Spinal cord (tissue), 10 donors: ENCODE data around the gene CFAP73. TPM values are rescaled to one million over a fixed set of nuclear protein-coding genes. Genes with fewer than 3 reads are reported as not detected.

Experiments
- DNase-seq, 6 donors: peaks; one replicate each; pipeline versions ENCODE4 v3.0.0 to v3.0.0-alpha.2; 2013 to 2015; ENCODE audit warnings: low spot score in 6 of 6, low read depth in 4 of 6
- H3K27ac ChIP-seq: one replicate; pipeline ENCODE4 v1.5.1; 2013; ENCODE audit warnings: low read depth, low read length, control low read depth
- H3K27me3 ChIP-seq: one replicate; pipeline ENCODE4 v1.6.1; 2013; ENCODE audit warnings: low read length; ENCODE audit not compliant: control insufficient read depth, insufficient read depth
- H3K36me3 ChIP-seq: one replicate; pipeline ENCODE4 v1.6.1; 2013; ENCODE audit warnings: low read length; ENCODE audit not compliant: control insufficient read depth, insufficient read depth
- H3K4me1 ChIP-seq: one replicate; pipeline ENCODE4 v1.6.1; 2013; ENCODE audit warnings: low read length; ENCODE audit not compliant: control insufficient read depth, insufficient read depth
- H3K4me3 ChIP-seq: one replicate; pipeline ENCODE4 v1.5.1; 2013; ENCODE audit warnings: low read depth, low read length, control low read depth
- H3K9me3 ChIP-seq: one replicate; pipeline ENCODE4 v1.6.1; 2013; ENCODE audit warnings: low read length; ENCODE audit not compliant: control insufficient read depth, insufficient read depth
- WGBS: methylation state at CpG from one replicate; pipeline ENCODE4 v1.1.5; 2013; ENCODE audit warnings: missing lambda C conversion rate; ENCODE audit not compliant: insufficient coverage; 5-methylcytosine and 5-hydroxymethylcytosine counted together
- polyA plus RNA-seq, 2 donors: library from polyadenylated mRNA; unstranded; fragments of 120-200 nt; gene quantifications; one replicate each; pipeline ENCODE4 v1.2.1, GENCODE V29; 2013; ENCODE audit not compliant: insufficient read length in 2 of 2
- total RNA-seq, 2 donors: library from RNA; depleted of rRNA in 1 of 2; stranded (reverse); fragments of 120-200 nt in 1 of 2; fragments of >200 nt in 1 of 2; gene quantifications; one replicate each; pipeline versions ENCODE4 v1.2.3 to v1.2.4, GENCODE V29; 2013 to 2014
- donor health status: healthy.

Gene CFAP73
- total and polyA plus RNA-seq, 4 donors = 1.2 to 14.9 (median 10.0) TPM

DNA sequence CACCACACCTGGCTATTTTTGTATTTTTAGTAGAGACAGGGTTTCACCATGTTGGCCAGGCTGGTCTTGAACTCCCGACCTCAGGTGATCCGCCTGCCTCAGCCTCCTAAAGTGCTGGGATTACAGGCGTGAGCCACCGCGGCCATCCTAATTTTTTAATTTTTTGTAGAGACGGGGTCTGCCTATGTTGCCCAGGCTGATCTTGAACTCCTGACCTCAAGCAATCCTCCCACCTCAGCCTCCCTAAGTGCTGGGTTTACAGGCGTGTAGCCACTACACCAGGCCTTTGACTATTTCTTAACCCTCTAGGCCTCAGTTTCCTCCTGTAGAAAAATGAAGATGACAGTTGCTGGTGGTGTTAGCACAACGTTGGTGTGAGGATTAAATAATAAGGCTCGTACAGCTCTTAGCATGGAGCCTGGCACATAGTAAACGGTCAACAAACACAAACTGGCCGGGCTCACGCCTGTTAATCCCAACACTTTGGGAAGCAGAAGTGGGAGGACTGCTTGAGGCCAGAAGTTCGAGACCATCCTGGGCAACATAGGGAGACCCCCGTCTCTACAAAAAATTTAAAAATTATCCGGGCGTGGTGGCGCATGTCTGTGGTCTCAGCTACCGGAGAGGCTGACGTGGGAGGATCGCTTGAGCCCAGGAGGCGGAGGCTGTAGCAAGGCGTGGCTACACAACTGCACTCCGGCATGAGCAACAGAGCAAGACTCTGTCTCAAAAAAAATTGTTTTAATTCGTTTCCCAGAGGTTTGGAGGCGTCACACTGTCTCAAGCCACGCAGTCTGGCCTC, 34.8 kb downstream of the CFAP73 start:
- Histone ChIP-seq H3K4me1 (peaks cover 26% of the 10 kb centered on the region), H3K27ac (peak overlapping the region; percentile 95), H3K27me3 (no peaks in the 10 kb centered on the region), H3K9me3 (no peaks in the 10 kb centered on the region), H3K4me3 (peak overlapping the region; percentile 83), H3K36me3 (peaks cover 29% of the 10 kb centered on the region)
- DNase-seq = no peak
- WGBS = 44% methylated on average over 25 of the region's 26 CpGs

DNA sequence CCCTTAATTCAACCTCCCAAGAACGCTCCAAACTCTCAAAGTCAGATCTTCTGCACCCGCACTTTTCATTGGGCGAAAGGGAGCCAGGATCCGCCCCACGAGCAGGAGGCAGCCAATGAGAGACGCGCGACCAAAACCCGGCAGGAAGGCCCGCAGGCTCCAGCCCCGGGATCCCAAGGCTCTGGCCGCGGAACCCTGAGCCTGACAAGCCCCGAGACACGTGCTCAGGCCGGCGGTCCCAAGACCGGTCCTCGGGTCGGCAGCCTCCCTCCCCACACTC, 35.3 kb downstream of the CFAP73 start:
- peaks cover 26% of the 10 kb centered on the region for H3K36me3 ChIP-seq
- DNase-seq = peak; percentile 75 to 96 (median 84)
- no peaks in the 10 kb centered on the region for H3K9me3 ChIP-seq
- H3K27ac ChIP-seq = peak overlapping the region; percentile 95
- peak overlapping the region; percentile 83 for H3K4me3 ChIP-seq
- no peaks in the 10 kb centered on the region for H3K27me3 ChIP-seq
- 0% methylated on average over 20 of the region's 20 CpGs for WGBS
- peaks cover 26% of the 10 kb centered on the region for H3K4me1 ChIP-seq

DNA sequence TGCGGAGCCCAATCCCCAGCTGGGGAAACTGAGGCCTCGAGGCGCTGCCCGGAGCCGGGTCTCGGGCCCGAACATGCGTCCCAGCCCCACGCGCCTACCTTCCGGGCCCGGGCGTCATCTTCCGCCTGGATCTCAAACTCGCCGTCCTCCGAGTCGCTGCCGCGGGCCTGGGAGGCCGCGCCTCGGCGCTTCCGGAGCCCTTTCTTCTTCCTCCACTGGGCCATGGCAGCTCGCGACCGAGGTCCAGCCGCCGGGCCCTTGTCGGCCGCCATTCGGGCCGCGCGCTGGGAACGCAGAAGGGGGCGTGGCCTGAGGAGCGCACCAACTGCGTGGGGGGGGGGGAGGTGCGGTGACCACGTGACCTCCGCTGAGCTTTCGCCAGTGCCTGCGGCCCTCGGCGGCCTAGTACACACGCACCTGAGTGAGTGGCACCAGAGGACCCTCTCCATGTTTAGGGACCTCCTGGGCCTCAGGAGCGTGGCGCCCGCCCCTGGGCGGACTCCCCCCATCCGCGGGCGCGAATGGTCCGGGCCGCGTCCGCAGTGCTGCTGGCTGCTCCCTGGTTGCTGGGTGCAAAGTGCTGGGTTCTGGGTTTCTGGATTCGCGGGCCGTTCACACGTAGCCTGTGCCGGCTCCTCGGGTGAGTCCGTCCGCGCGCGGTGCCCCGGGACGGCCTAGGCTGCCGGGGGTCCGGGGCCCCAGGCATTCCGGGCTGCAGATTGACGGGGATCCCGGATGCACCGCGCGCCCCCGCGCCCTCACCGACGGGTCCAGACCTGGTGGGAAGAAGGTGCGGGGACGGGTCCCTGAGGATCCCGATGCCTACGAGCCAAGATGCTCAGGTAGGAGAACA, 35.9 kb downstream of the CFAP73 start, which contains the start of the genes DDX54 and RITA1:
DDX54 (minus strand) TSS at position 299 of the 853 bp plus-strand sequence; CDS start at position 272, 27 bp downstream.
RITA1 (plus strand) TSS at position 542 of the 853 bp plus-strand sequence. CDS start 1,026 bp downstream, outside the sequence.
- WGBS = under 1% methylated on average over 89 of the region's 89 CpGs
- H3K4me1 ChIP-seq = peaks cover 26% of the 10 kb centered on the region
- peak within 1 kb of the TSS; percentile 83 for H3K4me3 ChIP-seq
- H3K9me3 ChIP-seq = no peaks in the 10 kb centered on the region
- peak within 1 kb of the TSS; percentile 95 for H3K27ac ChIP-seq
- peaks cover 26% of the 10 kb centered on the region for H3K36me3 ChIP-seq
- DNase-seq = peak; percentile 63 to 94 (median 79)
- H3K27me3 ChIP-seq = no peaks in the 10 kb centered on the region

DNA sequence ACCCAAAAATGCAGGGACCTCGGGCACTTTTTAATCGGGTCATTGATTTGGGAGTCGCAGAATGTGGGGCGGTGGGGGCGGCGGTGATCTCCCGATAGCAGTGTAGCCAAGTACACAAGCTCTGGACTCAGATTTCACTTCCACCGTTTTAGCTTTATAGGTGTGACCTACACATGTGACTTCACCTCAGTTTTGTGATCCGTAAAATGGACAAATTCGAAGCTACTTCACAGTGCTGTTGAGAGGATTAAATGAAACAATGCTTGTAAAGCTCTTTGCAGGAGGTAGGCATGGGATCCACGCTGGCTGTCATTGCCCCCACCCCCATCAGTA, 36.5 kb downstream of the CFAP73 start:
- Histone ChIP-seq H3K4me1 (peaks cover 26% of the 10 kb centered on the region), H3K9me3 (no peaks in the 10 kb centered on the region), H3K36me3 (peaks cover 24% of the 10 kb centered on the region), H3K27ac (peak overlapping the region; percentile 95), H3K4me3 (peak overlapping the region; percentile 83), H3K27me3 (no peaks in the 10 kb centered on the region)
- DNase-seq = peak in 2 of 6 donors; percentile 38 to 49
- WGBS = 2% methylated on average over 8 of the region's 11 CpGs

DNA sequence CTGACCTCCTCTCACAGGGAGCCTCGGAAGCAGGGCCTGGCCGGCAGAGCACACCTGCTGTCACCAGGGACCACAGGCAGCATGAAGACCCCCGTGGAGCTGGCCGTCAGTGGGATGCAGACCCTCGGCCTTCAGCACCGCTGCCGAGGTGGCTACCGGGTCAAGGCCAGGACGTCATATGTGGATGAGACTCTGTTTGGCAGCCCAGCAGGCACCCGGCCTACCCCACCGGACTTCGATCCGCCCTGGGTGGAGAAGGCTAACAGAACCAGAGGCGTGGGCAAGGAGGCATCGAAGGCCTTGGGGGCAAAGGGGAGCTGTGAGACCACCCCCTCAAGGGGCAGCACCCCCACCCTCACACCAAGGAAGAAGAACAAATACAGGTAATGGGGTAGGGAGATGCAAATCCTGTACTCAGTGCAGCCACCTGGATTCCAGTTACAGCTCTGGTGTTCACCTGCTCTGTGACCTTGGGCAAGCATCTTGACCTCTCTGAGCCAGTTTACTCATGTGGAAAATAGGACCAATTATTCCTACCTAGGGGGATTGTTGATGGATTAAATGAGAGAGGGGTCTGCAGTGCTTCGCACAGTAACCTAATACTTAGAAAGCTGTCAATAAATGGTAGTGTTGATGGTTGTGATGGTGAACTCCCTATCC, 37.3 kb downstream of the CFAP73 start:
- Histone ChIP-seq H3K9me3 (no peaks in the 10 kb centered on the region), H3K4me3 (peak overlapping the region; percentile 83), H3K27me3 (no peaks in the 10 kb centered on the region), H3K36me3 (peaks cover 31% of the 10 kb centered on the region), H3K27ac (no peak overlapping the region), H3K4me1 (peaks cover 26% of the 10 kb centered on the region)
- 85% methylated on average over 9 of the region's 16 CpGs for WGBS
- DNase-seq = no peak

DNA sequence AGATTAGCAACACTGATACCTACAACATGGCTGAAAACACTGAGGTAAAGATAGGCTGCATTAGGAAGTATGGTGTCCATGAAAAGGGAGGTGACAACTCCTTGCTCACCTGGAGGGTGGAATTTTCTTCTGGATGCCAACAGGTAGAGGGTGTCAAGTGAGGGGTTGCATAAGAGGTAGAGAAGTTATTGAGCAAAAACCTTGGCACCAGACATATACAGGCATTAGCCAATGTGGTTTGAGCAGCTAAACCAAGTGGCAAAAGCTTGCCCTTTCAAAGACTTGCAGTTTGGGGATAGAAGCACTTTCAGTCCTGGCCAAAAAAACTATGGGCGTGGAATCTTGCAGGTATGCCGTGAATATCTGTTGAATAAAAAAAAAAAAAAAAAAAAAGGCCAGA, 39.8 kb downstream of the CFAP73 start:
- H3K27me3 ChIP-seq = no peaks in the 10 kb centered on the region
- H3K9me3 ChIP-seq = no peaks in the 10 kb centered on the region
- H3K4me3 ChIP-seq = no peak overlapping the region
- WGBS = 100% methylated on average over 2 of the region's 2 CpGs
- no peak for DNase-seq
- H3K4me1 ChIP-seq = peaks cover 28% of the 10 kb centered on the region
- no peak overlapping the region for H3K27ac ChIP-seq
- H3K36me3 ChIP-seq = peaks cover 41% of the 10 kb centered on the region

DNA sequence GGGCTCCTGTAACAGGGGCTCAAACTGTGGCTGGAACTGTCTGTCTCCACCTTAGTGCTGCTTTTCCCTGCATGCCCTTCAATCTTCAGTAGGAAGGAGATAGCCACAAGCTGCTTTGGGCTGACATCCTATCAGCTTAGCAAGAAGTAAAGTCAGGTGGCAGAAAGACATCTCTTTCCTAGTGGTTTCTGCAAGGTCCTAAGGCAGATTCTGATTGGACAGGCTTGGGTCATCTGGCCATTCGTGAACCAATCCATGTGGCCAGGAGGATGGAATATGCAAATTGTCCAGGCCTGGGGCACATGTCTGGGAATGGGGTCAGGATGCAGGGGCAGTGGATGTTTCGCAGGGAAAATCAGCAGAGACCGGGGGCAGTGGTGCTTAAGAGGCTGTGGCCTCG, 41.2 kb downstream of the CFAP73 start:
- Histone ChIP-seq H3K4me3 (no peak overlapping the region), H3K9me3 (no peaks in the 10 kb centered on the region), H3K27ac (no peak overlapping the region), H3K4me1 (peaks cover 23% of the 10 kb centered on the region), H3K27me3 (no peaks in the 10 kb centered on the region), H3K36me3 (peaks cover 41% of the 10 kb centered on the region)
- 89% methylated on average over 4 of the region's 4 CpGs for WGBS
- peak in 1 of 6 donors; percentile 45 for DNase-seq

DNA sequence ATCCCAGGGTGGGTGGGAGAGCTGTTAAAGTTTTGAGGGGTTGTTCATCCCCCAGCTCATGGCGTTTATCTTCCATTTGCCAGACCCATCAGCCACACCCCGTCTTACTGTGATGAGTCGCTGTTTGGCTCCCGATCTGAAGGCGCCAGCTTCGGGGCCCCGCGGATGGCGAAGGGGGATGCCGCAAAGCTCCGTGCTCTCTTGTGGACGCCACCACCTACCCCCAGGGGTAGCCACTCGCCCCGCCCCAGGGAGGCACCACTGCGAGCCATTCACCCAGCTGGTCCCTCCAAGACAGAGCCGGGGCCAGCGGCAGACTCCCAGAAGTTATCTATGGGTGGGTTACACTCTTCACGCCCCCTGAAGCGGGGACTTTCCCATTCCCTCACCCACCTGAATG, 41.7 kb downstream of the CFAP73 start:
- 91% methylated on average over 17 of the region's 19 CpGs for WGBS
- Histone ChIP-seq H3K36me3 (peaks cover 41% of the 10 kb centered on the region), H3K4me3 (no peak overlapping the region), H3K27ac (no peak overlapping the region), H3K27me3 (no peaks in the 10 kb centered on the region), H3K4me1 (peaks cover 19% of the 10 kb centered on the region), H3K9me3 (no peaks in the 10 kb centered on the region)
- no peak for DNase-seq

DNA sequence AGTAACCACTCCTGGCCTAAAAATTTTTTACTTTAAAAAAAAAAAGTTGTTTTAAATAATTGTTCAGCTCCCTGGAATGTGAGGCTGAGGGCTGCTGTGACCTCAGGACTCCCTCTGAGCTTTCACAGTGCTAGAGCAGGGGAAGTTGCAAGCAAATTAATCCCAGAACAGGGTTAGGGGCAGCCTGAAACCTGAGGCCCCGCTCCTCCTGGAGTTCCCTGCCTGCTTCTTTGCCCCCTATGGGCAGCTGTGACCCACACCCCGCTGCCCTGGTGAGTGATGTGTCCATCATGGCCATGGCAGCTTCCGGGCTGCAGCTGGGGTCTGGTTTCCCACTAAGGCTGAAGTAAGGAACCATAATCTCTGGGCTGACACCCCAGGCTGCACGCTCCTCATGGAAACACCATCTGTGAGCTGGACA, 45.5 kb downstream of the CFAP73 start:
- no peak overlapping the region for H3K4me3 ChIP-seq
- WGBS = 72% methylated on average over 4 of the region's 4 CpGs
- no peaks in the 10 kb centered on the region for H3K27me3 ChIP-seq
- peaks cover 11% of the 10 kb centered on the region for H3K4me1 ChIP-seq
- no peak for DNase-seq
- H3K27ac ChIP-seq = no peak overlapping the region
- H3K9me3 ChIP-seq = no peaks in the 10 kb centered on the region
- H3K36me3 ChIP-seq = peaks cover 27% of the 10 kb centered on the region
